Kidney capillary endothelial cell (primary cell): ENCODE measurements around the gene MYO16.
A peak's percentile ranks its signal among the peaks of the same experiment; 100 is the strongest.
"Not testable (repeated sequence)": the region's sequence is repeated elsewhere in the genome, so short reads cannot be mapped to it uniquely, and the experiment has no call there.

Source experiments
- DNase-seq: peaks from one replicate; pipeline ENCODE4 v3.0.0-alpha.2; 2018; ENCODE audit warnings: low spot score

The MYO16 gene

DNA sequence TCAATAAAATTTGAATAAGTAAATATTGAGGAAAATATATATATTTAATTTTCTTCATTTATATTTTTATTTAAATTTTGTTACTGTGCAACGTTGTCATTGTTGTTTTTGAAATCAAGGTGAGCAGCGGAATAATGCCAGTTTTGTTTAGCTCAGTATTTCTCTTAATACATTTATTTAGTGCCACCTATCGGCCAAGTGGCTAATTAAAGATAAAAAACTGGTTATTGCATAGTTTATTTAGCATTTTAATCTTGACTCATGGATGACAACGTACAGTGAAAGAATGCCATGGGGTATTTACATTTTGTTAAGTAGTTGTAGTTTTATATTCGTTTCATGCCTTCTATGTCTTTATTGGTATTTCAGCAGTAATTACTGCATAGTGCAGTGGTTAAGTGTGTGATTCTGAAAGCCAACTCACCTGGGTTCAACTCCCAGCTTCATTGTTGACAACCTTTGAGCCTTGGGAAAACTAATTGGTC lies 265.9 kb downstream of the MYO16 start:
- DNase-seq: peak; percentile 42

DNA sequence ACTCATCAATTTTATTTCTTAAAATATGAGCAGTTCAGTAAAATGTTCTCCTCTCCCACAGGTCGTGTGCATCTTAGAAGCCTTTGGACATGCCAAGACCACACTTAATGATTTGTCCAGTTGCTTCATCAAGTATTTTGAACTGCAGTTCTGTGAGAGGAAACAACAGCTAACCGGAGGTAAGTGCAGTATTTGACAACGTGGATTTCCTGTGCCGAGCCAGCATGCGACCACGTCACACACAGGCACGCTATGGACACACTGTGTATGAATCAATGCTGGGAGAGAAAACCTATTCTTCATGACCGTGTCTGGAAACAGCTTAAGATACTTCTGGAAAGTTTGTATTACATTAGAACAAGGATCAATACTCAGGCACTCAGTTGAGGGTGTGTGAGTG lies 268.5 kb downstream of the MYO16 start:
- DNase-seq: peak; percentile 79

DNA sequence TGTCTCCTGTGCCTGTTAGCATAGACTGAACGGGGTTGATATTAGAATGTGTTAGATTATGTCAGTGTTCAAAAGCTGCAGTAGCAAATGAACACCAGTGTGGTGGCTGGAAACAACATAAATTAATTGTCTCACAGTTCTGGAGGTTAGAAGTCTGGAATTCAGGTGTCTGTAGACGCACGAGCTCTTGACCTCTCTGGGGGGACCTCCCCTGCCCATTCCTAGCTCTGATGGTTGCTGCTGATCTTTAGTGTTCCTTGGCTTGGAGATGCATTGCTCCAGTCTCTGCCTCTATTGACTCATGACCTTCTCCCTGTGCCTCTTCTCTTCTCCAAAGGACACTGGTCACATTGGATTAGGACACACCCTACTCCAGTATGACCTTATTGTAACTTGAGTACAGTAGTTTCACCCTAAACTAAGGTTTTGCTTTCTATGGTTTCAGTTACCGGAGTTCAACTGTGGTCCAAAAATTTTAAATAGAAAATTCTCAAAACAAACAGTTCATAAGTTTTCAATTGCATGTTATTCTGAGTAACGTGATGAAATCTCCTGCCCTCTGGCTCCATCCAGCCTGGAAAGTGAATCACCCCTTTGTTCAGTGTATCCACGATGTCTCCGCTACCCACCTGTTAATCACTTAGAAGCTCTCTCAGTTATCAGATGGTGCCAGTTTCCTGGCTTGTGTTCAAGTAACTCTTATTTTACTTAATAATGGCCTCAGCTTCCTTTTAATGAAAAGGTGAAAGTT lies 273.2 kb downstream of the MYO16 start:
- DNase-seq: no peak

DNA sequence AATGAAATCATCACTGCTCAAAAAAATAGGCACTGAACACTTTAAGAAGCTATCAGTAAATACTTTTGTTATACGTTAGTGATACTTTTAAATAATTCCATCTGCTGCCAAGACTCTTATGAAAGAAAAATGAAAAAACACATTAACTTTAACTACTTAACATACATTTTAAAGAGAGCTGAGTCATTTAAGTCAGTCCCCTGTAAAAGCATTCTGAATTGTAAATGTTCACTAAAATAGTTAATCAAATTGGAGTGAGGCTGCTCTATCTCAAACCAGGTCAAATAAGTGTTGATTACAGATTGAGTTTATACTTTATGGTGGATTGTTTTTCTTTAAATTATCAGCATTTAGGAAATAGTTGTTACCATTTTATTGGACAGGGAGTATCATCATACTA lies 274.2 kb downstream of the MYO16 start:
- no peak for DNase-seq

DNA sequence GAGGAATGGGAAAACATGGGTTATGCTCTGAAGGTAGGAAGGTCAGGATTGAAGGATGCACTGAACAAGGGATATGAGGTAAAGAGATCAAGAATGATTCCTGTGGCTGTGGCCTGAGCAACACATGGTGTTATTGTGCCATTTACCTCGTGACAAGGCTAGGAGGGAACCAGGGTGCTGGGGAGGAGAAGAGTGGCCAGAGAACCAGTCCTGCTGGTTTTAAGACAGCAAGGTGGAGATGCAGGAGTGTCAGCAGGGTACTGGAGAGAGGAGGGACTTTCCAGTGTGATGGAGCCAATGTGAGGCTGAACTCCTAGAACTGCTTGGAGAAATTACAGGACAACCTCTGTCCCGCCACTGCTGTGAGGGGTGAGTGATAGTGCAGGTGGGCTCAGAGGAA lies 282.4 kb downstream of the MYO16 start:
- DNase-seq: no peak

DNA sequence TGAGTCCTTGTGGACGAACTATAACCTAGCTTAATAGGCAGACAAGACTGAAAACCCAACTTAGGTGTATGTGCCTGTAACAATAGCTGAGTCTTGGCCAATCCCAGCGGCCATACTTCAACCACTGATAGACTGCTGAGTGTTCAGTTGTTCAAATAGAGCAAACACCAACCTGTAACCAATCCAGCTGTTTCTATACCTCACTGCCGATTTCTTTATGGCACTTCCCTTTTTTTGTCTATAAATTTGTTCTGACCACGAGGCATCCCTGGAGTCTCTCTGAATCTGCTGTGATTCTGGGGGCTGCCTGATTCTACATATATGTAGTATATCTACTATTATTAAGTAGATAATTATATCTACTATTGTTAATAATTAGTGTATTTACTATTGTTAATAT lies 284.3 kb downstream of the MYO16 start:
- DNase-seq: not testable (repeated sequence)

DNA sequence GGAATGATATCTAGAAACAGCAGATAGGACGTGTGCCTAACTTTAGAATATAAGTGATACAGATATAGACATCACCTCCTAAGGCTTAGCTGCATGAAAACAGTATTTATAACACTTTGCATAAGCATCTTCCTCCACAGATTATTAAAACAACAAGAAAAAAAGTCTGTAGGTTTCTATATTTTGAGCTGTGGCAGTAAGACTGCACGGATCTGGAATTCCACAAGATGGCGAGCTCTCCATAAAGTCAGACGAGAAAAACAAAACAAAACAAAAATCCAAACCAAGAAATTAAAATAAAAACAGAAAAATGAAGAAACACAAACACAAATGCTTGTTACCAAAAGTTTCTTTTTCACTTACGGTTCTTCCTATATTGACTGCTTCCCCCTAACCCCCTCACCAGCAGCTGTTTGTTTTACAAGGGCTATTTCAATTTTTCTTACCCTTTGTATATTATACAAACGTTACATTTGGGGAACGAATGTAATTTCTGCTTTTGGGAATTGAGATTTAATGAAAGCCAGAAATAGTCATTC lies 285.8 kb downstream of the MYO16 start:
- peak; percentile 46 for DNase-seq

DNA sequence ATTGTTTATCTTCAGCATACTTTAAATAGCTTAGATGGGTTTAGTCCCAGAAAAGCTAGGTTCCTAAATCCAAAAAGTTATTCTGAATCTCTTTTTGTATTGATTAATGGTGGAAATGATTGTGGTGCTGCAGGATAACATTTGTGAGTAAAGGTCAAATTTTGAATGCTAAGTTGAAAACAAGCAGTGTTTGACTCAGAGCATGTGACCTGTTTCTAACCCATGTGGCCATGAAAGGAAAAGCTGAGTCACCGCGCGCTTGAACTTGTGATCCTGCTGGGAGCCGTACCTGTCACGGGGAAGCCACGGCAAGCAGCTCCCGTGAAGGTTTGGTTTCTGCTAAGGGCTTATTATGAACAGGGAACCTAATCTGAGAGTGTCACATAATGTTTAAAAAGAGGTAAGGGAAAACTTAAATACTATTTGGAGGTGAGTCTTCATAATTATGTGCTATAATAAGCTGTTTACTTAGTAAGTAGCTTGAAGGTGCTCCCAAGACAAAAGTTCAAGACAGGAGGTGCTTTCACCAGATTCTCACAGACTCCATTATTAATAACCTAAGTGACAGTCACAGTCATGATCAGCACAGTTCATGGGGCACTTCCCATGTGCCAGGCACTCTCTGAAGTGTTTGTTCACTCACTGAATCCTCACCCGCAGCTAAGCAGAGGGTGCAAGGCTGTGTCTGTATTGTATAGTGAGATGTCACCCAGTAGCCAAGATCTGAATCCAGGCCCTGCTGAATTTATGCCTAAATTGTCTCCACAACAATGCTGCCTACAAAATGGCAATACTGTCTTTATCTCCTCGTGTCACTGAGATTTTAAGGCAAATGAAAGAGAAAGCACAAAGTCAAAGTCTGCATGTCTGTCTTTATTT lies 286.5 kb downstream of the MYO16 start:
- peak; percentile 81 for DNase-seq

DNA sequence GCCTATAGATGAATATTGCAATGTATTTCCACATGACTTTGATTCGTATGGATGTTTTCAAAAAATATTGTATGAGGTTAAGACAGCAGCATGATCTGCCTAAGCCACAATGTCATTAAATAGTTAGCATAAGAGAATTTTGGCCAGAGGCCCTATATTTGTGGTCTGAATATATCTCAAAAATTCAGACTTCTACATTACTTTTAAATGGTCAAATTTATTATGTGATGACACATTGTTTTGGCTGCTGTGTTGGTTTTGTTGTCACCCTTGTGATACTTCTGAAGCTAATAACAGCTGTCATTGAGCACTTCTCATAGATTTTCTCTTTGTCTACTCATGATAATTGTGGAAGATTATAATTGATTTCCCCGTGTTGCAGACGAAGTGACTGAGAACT lies 288.2 kb downstream of the MYO16 start:
- no peak for DNase-seq

DNA sequence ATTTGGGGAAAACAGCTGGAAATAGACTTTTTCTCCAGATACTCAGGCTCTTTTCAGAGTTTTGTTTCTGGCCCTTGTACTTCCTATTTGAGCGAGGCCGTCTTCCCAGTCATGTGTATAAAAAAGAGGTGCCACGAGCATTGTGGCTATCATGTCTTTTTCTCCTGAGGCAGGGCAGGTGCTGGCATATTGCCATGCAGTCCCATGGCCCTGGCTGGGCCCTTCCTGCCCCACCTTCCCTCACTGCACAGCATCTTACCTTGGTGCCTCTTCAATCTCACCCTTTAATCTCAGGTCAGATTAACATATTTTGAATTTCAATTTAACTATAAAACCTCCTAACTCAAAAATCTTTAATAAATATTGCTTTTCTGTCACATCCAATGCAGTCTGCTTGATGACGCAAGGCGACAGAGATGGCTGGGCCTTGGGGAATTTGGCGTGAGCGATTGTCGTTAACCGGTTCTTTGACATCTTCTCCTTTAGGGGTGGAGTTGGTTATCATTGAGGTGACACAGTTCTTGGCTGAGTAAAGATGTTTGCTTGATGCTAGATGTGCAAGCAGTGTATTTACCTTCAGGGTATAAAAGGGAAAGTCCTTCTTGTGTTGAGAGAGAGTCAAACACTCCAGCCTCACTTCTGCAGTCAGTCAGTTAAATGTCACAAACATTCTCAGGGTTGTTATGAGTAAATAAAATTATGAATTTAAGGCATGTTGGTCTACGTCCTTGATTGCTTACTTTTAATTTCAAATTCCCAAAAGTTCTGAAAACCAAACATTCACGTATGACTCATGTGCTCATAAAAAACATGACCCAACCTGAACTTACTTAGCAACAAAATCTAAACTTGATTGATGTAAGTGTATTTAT lies 289.9 kb downstream of the MYO16 start:
- DNase-seq: no peak

DNA sequence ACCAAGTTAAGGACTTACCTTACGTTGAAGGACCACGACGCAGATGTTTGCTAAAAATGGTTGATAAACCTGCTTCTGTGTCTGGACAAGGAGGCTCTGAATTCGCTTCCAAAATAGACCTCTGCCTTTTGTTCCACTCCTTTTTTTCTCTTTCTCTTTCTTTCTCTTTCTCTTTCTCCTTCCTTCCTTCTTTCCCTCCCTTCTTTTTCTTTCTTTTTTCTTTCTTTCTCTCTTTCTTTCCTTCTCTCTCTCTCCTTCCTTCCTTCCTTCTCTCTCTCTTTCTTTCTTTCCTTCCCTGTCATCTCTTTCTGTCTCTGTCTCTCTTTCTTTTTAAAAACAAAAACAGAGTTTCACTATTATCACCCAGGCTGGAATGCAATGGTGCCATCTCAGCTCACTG lies 290.7 kb downstream of the MYO16 start:
- no peak for DNase-seq

DNA sequence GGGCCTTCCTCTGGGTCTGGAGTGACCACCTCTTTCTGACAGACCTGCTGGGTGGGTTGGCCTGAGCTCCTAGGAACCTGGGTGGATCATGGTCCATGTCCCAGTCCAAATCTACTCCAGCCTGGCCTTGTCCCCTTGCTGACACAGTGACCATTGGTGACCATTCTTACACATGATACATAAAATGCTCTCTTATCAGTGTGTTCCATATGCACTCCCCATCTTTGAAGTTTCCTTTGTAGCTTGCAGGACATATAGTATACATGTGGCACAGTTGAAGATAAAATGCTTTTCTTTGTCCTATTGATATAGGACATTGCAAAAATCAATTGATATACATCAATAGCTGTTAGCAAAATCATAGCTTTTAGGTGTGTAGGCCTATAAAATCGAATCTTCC lies 291.8 kb downstream of the MYO16 start:
- DNase-seq: no peak

DNA sequence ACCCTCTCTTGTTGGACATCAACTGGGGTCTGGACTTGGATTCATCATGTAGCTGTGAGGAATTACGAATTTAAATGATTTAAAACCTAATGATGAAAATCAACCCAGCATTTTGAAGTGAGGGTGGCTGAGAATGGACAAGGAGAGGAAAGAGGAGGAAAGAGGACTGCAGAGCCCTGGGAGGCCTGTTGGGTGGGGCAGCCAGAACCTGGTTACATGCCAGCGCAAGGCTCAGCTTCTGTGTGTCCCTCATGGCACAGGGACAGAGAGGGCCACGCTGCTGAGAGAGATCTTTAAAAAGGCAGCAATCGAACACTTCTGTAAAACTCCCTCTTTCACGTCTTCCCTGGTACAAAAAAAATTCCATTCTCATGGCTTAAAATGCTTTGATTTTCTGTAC lies 292.7 kb downstream of the MYO16 start:
- no peak for DNase-seq

DNA sequence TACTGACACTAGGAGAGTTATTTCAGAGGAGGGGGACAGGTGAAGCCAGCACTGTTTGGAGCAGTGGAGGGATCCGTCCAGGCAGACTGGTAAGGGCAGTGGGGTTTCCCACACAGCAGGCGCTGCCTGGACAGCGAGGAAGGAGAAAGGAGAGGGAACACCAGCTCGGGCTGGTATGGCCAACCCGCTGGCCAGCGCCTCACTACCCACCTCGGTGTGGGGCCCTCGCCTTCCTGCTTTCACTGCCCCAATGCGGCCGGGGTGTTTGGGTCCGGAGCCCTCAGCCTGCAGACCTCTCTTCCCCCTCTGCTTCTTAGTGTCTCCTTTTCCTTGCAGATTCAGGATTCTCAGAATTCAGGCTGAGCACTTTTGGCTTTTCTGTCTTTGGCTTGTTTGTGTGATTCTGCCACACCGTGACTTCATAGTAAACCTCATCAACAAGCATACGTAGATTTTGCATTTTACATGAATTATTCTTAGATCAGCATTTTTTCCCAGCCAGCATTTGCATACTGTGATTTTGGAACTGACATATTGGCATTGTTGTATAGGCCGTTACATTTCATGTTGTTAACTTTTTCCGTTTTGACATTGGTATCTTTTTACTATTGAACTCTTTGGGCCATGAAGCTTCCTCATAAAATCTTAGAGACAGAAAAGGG lies 294.1 kb downstream of the MYO16 start:
- no peak for DNase-seq

DNA sequence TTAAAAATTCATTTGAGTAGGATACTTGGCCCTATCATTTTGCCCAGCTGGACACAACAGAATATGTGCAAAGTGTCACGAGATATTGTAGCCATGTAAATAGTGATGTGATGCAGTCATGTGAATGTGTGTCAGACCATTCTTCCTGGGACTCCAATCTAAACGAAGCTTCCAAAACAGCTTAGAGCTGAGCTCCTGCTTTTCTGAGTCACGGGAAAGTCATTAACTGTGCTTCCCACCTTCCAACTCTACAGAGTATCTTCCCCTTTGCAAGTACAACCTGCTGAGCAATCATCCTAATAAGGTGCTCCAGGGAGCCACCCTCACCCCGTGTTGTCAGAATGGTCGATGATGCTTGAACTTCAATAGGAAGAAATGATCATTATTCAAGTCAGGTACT lies 294.7 kb downstream of the MYO16 start:
- no peak for DNase-seq

DNA sequence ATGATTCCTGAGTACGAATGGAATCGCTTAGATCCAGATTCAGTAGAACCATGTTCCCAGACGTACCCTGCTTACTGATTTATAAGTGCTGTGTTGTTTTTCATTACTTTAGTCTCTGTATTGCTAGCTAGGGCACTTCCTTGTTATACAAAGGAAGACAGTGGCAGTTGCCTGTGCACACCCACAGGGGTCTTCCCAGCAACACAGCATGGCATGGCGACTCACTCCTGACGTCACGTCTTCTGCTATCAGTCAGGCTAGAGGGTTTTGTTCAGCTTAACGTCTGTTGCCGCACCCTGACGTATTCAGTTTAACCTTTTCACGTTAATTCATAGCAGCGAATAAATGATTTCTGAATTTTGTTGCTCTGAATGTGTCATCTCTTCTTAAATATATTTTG lies 295.1 kb downstream of the MYO16 start:
- no peak for DNase-seq

DNA sequence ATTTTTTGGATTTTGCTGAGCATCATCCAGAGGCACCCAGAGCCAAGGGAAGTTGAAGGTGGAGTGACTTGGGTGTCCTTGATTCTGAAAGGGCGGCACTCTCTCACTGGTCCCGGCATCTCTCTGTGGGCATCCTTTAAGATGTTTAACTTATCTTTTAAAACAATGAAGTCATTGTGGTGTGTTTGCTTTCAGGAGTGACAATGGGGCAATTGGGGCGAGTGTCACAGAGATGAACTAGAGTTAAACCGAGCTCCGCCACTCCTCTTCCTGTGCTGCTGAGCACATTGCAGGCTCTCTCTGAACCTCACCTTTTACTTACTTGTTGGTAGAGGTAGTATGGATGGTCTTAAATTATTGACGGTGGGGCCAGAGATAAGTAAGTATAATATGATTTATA lies 295.7 kb downstream of the MYO16 start:
- DNase-seq: no peak

DNA sequence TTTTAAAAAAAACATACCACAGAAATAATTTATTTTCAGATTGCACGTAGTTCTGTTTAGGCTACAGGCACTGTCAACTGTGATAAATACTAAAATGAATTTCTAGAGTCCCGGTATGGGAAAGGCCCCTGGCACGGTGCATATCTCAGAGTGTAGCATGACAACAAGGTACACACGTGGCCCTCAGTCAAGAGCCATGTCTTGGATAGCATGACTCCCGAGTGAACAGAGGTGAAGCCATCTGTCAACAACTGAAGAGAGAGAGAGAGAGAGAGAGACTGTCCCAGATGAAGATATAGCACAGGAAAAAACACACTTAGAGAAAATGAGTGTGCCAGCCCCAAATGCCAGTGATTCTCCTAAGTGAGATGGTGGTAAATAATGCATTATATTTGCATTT lies 297.5 kb downstream of the MYO16 start:
- no peak for DNase-seq

DNA sequence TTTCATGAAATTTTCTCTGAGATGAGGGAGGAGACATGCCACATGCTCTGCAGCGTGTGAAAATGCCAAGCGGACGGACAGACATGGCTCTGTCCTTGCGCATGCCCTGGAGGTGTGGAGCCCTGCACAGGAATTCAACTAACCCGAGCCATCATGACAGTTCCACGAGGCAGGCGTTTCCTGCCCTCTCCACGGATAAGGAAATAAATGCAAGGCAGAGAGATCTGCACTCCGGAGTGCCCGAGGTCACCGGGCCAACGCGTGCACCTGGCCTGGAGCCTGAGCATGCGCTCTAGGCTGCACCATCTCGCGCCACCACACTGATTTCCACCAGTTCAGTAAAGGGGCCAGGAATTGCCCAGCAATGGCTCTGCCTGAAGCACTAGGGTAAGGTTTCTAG lies 298.2 kb downstream of the MYO16 start:
- DNase-seq: no peak

DNA sequence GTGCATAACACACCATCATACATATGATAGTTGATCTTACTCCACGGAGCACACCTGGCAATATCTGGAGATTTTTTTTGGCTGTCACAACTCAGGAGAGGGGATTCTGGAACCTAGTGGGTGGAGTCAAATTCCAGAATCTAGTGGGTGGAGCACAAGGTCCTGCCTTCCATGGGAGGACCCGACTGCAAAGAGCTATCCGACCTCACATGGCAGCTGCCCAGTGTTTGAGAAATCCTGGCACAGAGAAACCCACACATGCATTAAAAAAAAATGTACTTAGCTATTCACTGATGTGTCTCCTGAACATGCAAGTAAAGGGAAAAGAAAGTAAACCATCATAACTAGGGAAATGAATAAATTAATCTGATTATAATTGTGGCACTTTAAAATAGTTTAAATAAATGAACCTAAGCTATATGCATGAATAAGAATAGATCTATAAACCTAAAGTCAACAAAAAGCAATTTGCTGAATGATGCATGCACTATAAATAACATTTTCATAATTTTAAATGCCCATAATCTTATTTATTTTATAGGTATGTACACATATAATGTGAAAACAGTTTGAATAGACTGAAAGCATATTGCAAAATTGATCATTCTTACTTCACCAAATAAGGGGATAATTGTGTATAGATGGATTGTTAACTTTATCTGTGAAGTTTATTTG lies 300.3 kb downstream of the MYO16 start:
- no peak for DNase-seq

DNA sequence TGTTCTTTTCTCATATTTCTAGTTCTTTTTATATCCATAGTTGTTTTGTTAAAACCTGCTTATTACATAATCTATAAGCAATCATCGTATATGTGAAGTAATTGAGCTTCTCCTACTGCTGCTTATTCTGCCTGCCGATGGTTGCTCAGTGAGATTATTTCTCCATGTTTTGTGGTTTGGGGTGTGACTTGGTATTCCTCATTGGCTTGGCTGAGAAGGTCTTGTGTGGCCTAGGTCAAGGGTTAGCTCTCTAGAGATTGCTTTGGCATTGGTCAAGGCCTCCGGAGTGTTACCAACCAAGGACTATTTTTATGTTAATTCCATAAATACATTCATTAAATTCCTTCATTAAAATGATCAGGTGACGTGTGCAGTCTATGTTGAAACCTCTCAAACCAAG lies 302.8 kb downstream of the MYO16 start:
- no peak for DNase-seq
